Adrenal gland (tissue), 12 donors: Measurements from ENCODE around the gene FAM114A1. TPM values are rescaled to one million over a fixed set of nuclear protein-coding genes. Genes with fewer than 3 reads are reported as not detected.

Experiments used
- DNase-seq, 7 donors: peaks; one replicate each; pipeline ENCODE4 v3.0.0-alpha.2; 2019 to 2020
- H3K27ac ChIP-seq, 5 donors: fragments of 200-600 bp; sonication (generic) in 4 of 5; 1 replicate in 3 of 5; 2 replicates in 2 of 5; pipeline versions ENCODE4 v1.5.1 to v1.8.0; 2016 to 2020; ENCODE audit warnings: mild to moderate bottlenecking in 1 of 5
- H3K27me3 ChIP-seq: fragments of 200-600 bp; 2 replicates; pipeline ENCODE4 v1.8.0; 2021
- H3K36me3 ChIP-seq, 2 donors: fragments of 200-600 bp; replicated peaks in 1 of 2; 1 replicate in 1 of 2; 2 replicates in 1 of 2; pipeline versions ENCODE4 v1.5.1 to v1.8.0; 2018 to 2022
- H3K4me1 ChIP-seq, 2 donors: fragments of 200-600 bp; replicated peaks in 1 of 2; 1 replicate in 1 of 2; 2 replicates in 1 of 2; pipeline versions ENCODE4 v1.5.1 to v1.8.0; 2018 to 2021
- H3K4me3 ChIP-seq, 4 donors: fragments of 200-600 bp; sonication (generic) in 3 of 4; one replicate each; pipeline ENCODE4 v1.5.1; 2016 to 2018
- H3K9me3 ChIP-seq, 3 donors: fragments of 200-600 bp; sonication (generic) in 1 of 3; replicated peaks in 1 of 3; 1 replicate in 2 of 3; 2 replicates in 1 of 3; pipeline versions ENCODE4 v1.5.1 to v1.8.0; 2016 to 2021
- POLR2A ChIP-seq, 2 donors: fragments of 450-650 bp; IDR thresholded peaks; one replicate each; pipeline ENCODE4 v1.6.1; 2017; ENCODE audit warnings: antibody characterized with exemption in 2 of 2, mild to moderate bottlenecking in 2 of 2, moderate library complexity in 1 of 2
- WGBS, 4 donors: extraction: QIAGEN DNeasy Blood & Tissue Kit in 2 of 4; methylation state at CpG; one replicate each; pipeline versions ENCODE4 v1.1.5 to v1.1.7; 2013 to 2017; 5-methylcytosine and 5-hydroxymethylcytosine counted together
- intact Hi-C, 2 donors: fragments of 100-400 bp; cut with DNase I; formaldehyde crosslinking; loops; one replicate each; pipeline versions ENCODE4 v1.14.1 to v1.15.0; 2022 to 2023
- polyA plus RNA-seq, 3 donors: library from polyadenylated mRNA; stranded (reverse); fragments of 200-250 nt in 2 of 3; fragments of 350-450 nt in 1 of 3; fragmentation: Illumina TruSeq in 1 of 3; extraction: RNeasy Lipid Tissue Mini Kit (QIAGEN cat#74804) in 1 of 3; gene quantifications; one replicate each; pipeline ENCODE4 v1.2.3, GENCODE V29; 2013 to 2014
- total RNA-seq, 9 donors: library from RNA; depleted of rRNA in 4 of 9; stranded (reverse); fragments of >200 nt in 4 of 9; fragments of 120-200 nt in 1 of 9; fragmentation: NEBNext Ultra II Directional in 1 of 9; extraction: Animal tissue kit (Norgen Biotek cat#: 25700) in 1 of 9; gene quantifications; one replicate each; pipeline versions ENCODE4 v1.1.0 to v1.2.4, GENCODE V29; 2013 to 2023
- TF ChIP-seq, protein P1 (sequence below), 6 experiments: fragments of 450-650 bp in 4 of 6; fragments of 200-600 bp in 2 of 6; sonication (generic) in 1 of 6; IDR thresholded peaks; 1 replicate in 5 of 6; 2 replicates in 1 of 6; pipeline versions ENCODE4 v1.5.1 to v1.8.0; 2016 to 2021; ENCODE audit warnings: antibody characterized with exemption in 6 of 6, mild to moderate bottlenecking in 2 of 6, moderate library complexity in 1 of 6
- donor health status: healthy with polysubstance abuse.
- donor health status: Bipolar disorder and iron deficiency.
- donor health status: DM: yes; HTN: yes; CAD: no.
- donor health status: DM: no; HTN: no; CAD: no.
- donor health status: DM: no; HTN: no; CAD: no.
- donor health status: DM: yes; HTN: yes; CAD: no.

The FAM114A1 gene
- total and polyA plus RNA-seq, 12 donors, result 29.3 to 335 (median 174) TPM

- Histone ChIP-seq H3K27me3 (no peaks in the 10 kb centered on the region), H3K4me1 (peaks cover 34 to 58% of the 10 kb centered on the region in 2 donors), H3K4me3 (peak overlapping the region in 1 of 4 donors; percentile 93), H3K36me3 (peaks cover 0 to 7% of the 10 kb centered on the region in 2 donors), H3K27ac (peak overlapping the region; percentile 84 to 99 (median 96)), H3K9me3 (no peaks in the 10 kb centered on the region)
- TF ChIP-seq, protein P1, sequence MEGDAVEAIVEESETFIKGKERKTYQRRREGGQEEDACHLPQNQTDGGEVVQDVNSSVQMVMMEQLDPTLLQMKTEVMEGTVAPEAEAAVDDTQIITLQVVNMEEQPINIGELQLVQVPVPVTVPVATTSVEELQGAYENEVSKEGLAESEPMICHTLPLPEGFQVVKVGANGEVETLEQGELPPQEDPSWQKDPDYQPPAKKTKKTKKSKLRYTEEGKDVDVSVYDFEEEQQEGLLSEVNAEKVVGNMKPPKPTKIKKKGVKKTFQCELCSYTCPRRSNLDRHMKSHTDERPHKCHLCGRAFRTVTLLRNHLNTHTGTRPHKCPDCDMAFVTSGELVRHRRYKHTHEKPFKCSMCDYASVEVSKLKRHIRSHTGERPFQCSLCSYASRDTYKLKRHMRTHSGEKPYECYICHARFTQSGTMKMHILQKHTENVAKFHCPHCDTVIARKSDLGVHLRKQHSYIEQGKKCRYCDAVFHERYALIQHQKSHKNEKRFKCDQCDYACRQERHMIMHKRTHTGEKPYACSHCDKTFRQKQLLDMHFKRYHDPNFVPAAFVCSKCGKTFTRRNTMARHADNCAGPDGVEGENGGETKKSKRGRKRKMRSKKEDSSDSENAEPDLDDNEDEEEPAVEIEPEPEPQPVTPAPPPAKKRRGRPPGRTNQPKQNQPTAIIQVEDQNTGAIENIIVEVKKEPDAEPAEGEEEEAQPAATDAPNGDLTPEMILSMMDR (IDR thresholded peaks at IDR 0.05), result no peak
- TF ChIP-seq POLR2A (IDR thresholded peaks at IDR 0.05), result no peak
- intact Hi-C loops, result loop anchor here in 1 of 2 donors (10.0 kb wide), 1 partner anchor 105 kb away; no protein-coding TSS in a partner anchor
- no peak for DNase-seq
- WGBS, 4 donors, result 43 to 52% (median 48%) methylated on average over 2 of the region's 2 CpGs
Measured at GRCh38 chr4:38869511-38869910, 1.9 kb downstream of the FAM114A1 start.

- 45 to 52% (median 48%) methylated on average over 7 of the region's 7 CpGs for WGBS, 4 donors
- TF ChIP-seq, protein P1 (IDR thresholded peaks at IDR 0.05), result no peak
- no peak for TF ChIP-seq POLR2A (IDR thresholded peaks at IDR 0.05)
- Histone ChIP-seq H3K4me1 (peaks cover 34 to 58% of the 10 kb centered on the region in 2 donors), H3K36me3 (peaks cover 0 to 7% of the 10 kb centered on the region in 2 donors), H3K4me3 (no peak overlapping the region), H3K9me3 (no peaks in the 10 kb centered on the region), H3K27me3 (no peaks in the 10 kb centered on the region), H3K27ac (peak overlapping the region in 4 of 5 donors; percentile 44 to 97 (median 72))
- DNase-seq, result peak in 4 of 7 donors; percentile 37 to 55 (median 46)
- intact Hi-C loops, result no loop called here
Measured at GRCh38 chr4:38870098-38870808, 2.6 kb downstream of the FAM114A1 start.

DNA sequence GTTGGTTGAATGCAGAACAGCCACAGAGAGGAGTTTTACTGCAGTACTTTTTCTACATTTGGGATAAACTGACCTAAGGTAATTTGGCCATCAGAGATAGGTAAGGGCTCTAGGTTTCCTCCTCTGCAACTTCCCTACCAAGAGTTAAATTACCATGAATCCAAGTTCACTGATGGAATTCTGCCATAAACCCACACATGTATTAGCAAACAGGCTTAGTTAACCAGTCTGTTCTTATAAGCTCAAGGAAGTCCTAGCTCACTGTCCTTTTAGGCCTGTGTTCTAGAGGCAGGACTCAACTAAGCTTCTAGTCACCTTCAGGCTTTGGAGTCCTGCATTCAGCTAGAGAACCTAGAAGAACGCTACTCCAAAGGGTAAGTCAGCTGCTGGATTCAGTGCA lies 4.0 kb downstream of the FAM114A1 start:
- no peak for TF ChIP-seq POLR2A (IDR thresholded peaks at IDR 0.05)
- TF ChIP-seq, protein P1 (IDR thresholded peaks at IDR 0.05), result no peak
- 90 to 100% (median 97%) methylated on average over 1 of the region's 1 CpG for WGBS, 4 donors

DNA sequence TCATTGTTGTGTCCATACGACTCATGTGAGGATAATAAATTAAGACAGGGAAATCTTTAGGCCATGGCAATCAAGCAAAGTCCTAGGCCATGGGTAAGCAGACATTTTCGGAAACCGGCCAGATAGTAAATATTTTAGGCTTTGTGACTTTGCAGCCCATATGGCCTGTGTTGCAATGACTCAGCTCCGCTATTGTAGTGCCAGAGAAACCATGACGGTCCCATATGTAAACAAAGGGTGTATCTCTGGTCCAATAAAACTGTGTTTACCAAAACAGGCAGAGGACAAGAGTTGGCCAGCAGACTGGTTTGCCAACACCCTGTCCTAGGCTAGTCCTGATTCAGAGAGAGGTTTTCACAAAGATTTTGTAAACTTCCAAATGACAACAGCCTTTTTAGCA lies 5.0 kb downstream of the FAM114A1 start:
- no peak for DNase-seq
- H3K4me3 ChIP-seq, result no peak overlapping the region
- H3K4me1 ChIP-seq, result peaks cover 34 to 53% of the 10 kb centered on the region in 2 donors
- TF ChIP-seq, protein P1 (IDR thresholded peaks at IDR 0.05), result no peak
- intact Hi-C loops, result no loop called here
- H3K36me3 ChIP-seq, result peaks cover 0 to 7% of the 10 kb centered on the region in 2 donors
- 80 to 91% (median 83%) methylated on average over 5 of the region's 5 CpGs for WGBS, 4 donors
- no peaks in the 10 kb centered on the region for H3K27me3 ChIP-seq
- no peaks in the 10 kb centered on the region for H3K9me3 ChIP-seq
- H3K27ac ChIP-seq, result peak overlapping the region in 3 of 5 donors; percentile 15 to 74 (median 63)

More for the DNA sequence above, 4.0 kb downstream of the FAM114A1 start:
- no peak for DNase-seq
- peaks cover 34 to 58% of the 10 kb centered on the region in 2 donors for H3K4me1 ChIP-seq
- peak overlapping the region in 1 of 5 donors; percentile 74 for H3K27ac ChIP-seq
- intact Hi-C loops, result no loop called here
- H3K36me3 ChIP-seq, result peaks cover 0 to 7% of the 10 kb centered on the region in 2 donors
- no peaks in the 10 kb centered on the region for H3K27me3 ChIP-seq
- H3K4me3 ChIP-seq, result no peak overlapping the region
- no peaks in the 10 kb centered on the region for H3K9me3 ChIP-seq
